Measurements from ENCODE around the gene ZFR.

ZFR gene

DNA sequence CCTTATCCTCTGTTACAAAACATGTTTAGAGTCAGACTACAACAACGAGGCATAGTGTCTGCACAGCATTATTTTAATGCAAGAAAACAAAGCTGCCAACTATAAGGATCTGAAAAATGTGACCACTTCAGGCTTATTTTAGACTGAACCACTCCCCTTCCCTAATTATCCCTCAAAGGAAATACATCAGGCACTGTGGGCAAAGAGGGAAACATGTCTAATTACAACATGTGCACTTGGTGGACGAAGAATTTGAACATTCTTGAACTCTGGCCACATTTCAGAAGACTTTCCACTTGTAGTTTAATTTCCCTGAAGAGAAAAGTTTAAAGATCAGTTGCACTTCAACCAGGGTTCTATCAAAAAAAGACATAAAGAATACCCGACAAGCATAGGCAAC is 135.6 kb downstream of the ZFR start:
- WGBS: 89% methylated on average over 3 of the region's 3 CpGs
- peaks cover 2% of the 10 kb centered on the region; the same call in 1 of the 2 replicates for H3K36me3 ChIP-seq (ENCODE audit: insufficient read depth, low read length)
- no peak overlapping the region for H3K9ac ChIP-seq (ENCODE audit: low read depth, low read length)
- no peak overlapping the region for H3K4me3 ChIP-seq (ENCODE audit: low read length)
- no peaks in the 10 kb centered on the region for H3K27me3 ChIP-seq (ENCODE audit: insufficient read depth, low read length)
- H3K4me1 ChIP-seq (ENCODE audit: insufficient read depth, low read length): no peaks in the 10 kb centered on the region
- no peaks in the 10 kb centered on the region for H3K9me3 ChIP-seq (ENCODE audit: insufficient read depth, low read depth, low read length)
- H3K27ac ChIP-seq (ENCODE audit: low read depth, low read length): no peak overlapping the region

GRCh38 chr5:32307769-32308194 is 136.8 kb downstream of the ZFR start:
- Histone ChIP-seq H3K9me3 (ENCODE audit: insufficient read depth, low read depth, low read length) (no peaks in the 10 kb centered on the region), H3K4me3 (ENCODE audit: low read length) (no peak overlapping the region), H3K27ac (ENCODE audit: low read depth, low read length) (no peak overlapping the region), H3K9ac (ENCODE audit: low read depth, low read length) (no peak overlapping the region), H3K4me1 (ENCODE audit: insufficient read depth, low read length) (peaks cover 8% of the 10 kb centered on the region), H3K36me3 (ENCODE audit: insufficient read depth, low read length) (peaks cover 2% of the 10 kb centered on the region; the same call in 1 of the 2 replicates), H3K27me3 (ENCODE audit: insufficient read depth, low read length) (no peaks in the 10 kb centered on the region)
- WGBS: 99% methylated on average over 4 of the region's 4 CpGs

- peaks cover 8% of the 10 kb centered on the region for H3K4me1 ChIP-seq (ENCODE audit: insufficient read depth, low read length)
Observed at GRCh38 chr5:32304622-32305021, 139.9 kb downstream of the ZFR start.

More at GRCh38 chr5:32304622-32305021, 139.9 kb downstream of the ZFR start:
- no peaks in the 10 kb centered on the region for H3K27me3 ChIP-seq (ENCODE audit: insufficient read depth, low read length)
- no peak overlapping the region for H3K27ac ChIP-seq (ENCODE audit: low read depth, low read length)
- WGBS: 95% methylated on average over 5 of the region's 5 CpGs
- no peak overlapping the region for H3K4me3 ChIP-seq (ENCODE audit: low read length)
- peaks cover 2% of the 10 kb centered on the region; the same call in 1 of the 2 replicates for H3K36me3 ChIP-seq (ENCODE audit: insufficient read depth, low read length)
- no peak overlapping the region for H3K9ac ChIP-seq (ENCODE audit: low read depth, low read length)
- no peaks in the 10 kb centered on the region for H3K9me3 ChIP-seq (ENCODE audit: insufficient read depth, low read depth, low read length)
